KMS-11 (cell line): ENCODE data around the gene KDSR.

Experiments used
- H2AFZ ChIP-seq: fragments of 200-600 bp; sonication (generic); 2 replicates; pipeline ENCODE4 v1.6.1; 2016; ENCODE audit warnings: antibody characterized with exemption, mixed run types, low read depth
- H3K27ac ChIP-seq: fragments of 200-600 bp; sonication (generic); 2 replicates; pipeline ENCODE4 v1.6.1; 2016; ENCODE audit warnings: mild to moderate bottlenecking, mixed run types
- H3K27me3 ChIP-seq: fragments of 200-600 bp; sonication (generic); 2 replicates; pipeline ENCODE4 v1.6.1; 2017; ENCODE audit warnings: mild to moderate bottlenecking, low read depth, mixed run types, moderate library complexity; ENCODE audit not compliant: insufficient read depth
- H3K36me3 ChIP-seq: fragments of 200-600 bp; sonication (generic); 2 replicates; pipeline ENCODE4 v1.6.1; 2017; ENCODE audit warnings: mild to moderate bottlenecking, mixed run types; ENCODE audit not compliant: insufficient read depth
- H3K4me1 ChIP-seq: fragments of 200-600 bp; sonication (generic); 2 replicates; pipeline ENCODE4 v1.6.1; 2016; ENCODE audit warnings: mild to moderate bottlenecking, low read depth, mixed run types; ENCODE audit not compliant: poor library complexity, severe bottlenecking
- H3K4me2 ChIP-seq: fragments of 200-600 bp; sonication (generic); 2 replicates; pipeline ENCODE4 v1.7.0; 2016; ENCODE audit warnings: mild to moderate bottlenecking, mixed run types
- H3K4me3 ChIP-seq: fragments of 200-600 bp; sonication (generic); IDR thresholded peaks from 2 replicates; pipeline ENCODE4 v1.6.1; 2017; ENCODE audit warnings: low read depth, low read length, mixed read lengths; ENCODE audit not compliant: insufficient read depth
- H3K79me2 ChIP-seq: fragments of 200-600 bp; sonication (generic); 2 replicates; pipeline ENCODE4 v1.6.1; 2016; ENCODE audit warnings: low read depth, mixed run types; ENCODE audit not compliant: insufficient read depth
- H3K9ac ChIP-seq: fragments of 200-600 bp; sonication (generic); 2 replicates; pipeline ENCODE4 v1.6.1; 2016; ENCODE audit warnings: mild to moderate bottlenecking, mixed run types
- H4K20me1 ChIP-seq: fragments of 200-600 bp; sonication (generic); 2 replicates; pipeline ENCODE4 v1.6.1; 2016; ENCODE audit warnings: mild to moderate bottlenecking, mixed run types; ENCODE audit not compliant: insufficient read depth
- TF ChIP-seq, protein P1 (sequence below): fragments of 200-600 bp; sonication (generic); conservative IDR thresholded peaks from 2 replicates; pipeline ENCODE4 v1.6.1; 2017; ENCODE audit warnings: low read depth, mild to moderate bottlenecking, antibody characterized with exemption, low read length, moderate library complexity, mixed read lengths

KDSR gene

DNA sequence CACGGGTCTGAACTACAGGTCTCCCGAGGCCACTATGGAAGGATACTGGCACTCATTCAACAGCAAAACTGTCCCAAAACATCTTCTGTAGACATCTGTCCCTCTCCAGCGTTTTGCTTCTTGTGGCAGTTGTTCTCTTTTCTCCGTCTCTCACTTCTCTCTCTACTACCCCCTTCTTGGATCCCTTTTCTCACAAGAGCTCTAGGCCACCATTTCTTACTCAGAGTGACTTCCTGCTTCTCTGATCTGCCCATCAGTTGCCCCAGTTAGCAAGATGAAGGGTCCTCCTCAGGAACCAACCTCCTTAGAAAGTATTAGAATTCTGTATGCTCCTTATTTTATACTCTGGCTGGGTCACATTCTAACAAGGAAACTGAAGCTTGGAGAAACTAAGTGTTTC lies 80.1 kb downstream of the KDSR start:
- no peaks in the 10 kb centered on the region for H4K20me1 ChIP-seq
- H3K27me3 ChIP-seq = no peaks in the 10 kb centered on the region
- H3K36me3 ChIP-seq = no peaks in the 10 kb centered on the region; the same call in 1 of the 2 replicates
- H3K9ac ChIP-seq = no peak overlapping the region
- peaks cover 16% of the 10 kb centered on the region for H3K4me1 ChIP-seq
- H2AFZ ChIP-seq = no peak overlapping the region
- TF ChIP-seq, protein P1, sequence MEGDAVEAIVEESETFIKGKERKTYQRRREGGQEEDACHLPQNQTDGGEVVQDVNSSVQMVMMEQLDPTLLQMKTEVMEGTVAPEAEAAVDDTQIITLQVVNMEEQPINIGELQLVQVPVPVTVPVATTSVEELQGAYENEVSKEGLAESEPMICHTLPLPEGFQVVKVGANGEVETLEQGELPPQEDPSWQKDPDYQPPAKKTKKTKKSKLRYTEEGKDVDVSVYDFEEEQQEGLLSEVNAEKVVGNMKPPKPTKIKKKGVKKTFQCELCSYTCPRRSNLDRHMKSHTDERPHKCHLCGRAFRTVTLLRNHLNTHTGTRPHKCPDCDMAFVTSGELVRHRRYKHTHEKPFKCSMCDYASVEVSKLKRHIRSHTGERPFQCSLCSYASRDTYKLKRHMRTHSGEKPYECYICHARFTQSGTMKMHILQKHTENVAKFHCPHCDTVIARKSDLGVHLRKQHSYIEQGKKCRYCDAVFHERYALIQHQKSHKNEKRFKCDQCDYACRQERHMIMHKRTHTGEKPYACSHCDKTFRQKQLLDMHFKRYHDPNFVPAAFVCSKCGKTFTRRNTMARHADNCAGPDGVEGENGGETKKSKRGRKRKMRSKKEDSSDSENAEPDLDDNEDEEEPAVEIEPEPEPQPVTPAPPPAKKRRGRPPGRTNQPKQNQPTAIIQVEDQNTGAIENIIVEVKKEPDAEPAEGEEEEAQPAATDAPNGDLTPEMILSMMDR = no peak
- peaks cover 24% of the 10 kb centered on the region; the same call in 1 of the 2 replicates for H3K79me2 ChIP-seq
- H3K4me2 ChIP-seq = no peak overlapping the region
- H3K27ac ChIP-seq = no peak overlapping the region
- no peak overlapping the region for H3K4me3 ChIP-seq

DNA sequence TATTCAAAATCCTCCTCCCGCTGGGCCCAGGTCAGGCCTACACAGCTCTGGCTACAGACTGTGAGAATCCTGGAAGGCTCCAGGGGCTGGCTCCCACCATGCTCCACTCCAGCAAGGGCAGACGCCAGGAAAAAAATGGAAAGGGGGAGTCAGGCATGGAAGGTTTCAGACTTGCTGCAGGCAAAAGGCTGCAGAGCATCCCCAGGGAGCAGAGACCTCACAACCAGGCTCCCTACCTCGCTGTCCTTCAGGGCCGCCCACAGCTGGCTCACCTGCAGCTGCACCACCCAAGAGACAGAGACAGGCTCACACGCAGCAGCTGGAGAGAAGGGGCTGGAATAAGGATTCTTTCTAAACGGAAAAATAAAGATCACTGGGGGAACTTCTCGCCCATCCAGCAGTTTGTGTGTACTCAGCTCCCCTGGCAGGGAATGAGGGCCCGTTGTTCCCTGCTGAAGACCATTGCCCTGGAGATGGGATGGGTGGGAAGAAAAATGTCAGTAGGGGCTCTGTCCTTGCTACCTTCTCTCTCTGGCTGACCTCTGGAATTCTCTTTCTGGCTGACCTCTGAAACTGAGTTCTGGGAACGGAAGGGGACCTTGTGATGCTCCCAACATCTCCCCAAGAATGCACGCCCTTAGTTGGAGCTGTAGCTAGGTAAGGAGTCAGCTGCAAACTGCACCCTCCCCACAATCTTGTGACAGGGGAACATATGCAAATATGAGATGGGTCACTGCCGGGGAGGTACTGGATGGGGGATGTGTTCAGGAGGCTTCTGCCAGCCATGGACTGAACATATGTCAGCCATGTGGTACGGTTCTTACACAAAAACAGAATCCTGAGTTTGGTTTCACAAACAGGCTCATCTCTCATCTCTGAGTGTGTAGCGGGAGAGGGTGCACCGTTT lies 81.9 kb downstream of the KDSR start:
- Histone ChIP-seq H3K9ac (no peak overlapping the region), H3K79me2 (peaks cover 28% of the 10 kb centered on the region; the same call in 1 of the 2 replicates), H3K27me3 (no peaks in the 10 kb centered on the region), H3K27ac (no peak overlapping the region), H3K36me3 (no peaks in the 10 kb centered on the region), H2AFZ (no peak overlapping the region), H3K4me2 (no peak overlapping the region), H3K4me1 (peaks cover 16% of the 10 kb centered on the region), H3K4me3 (no peak overlapping the region), H4K20me1 (no peaks in the 10 kb centered on the region)
- TF ChIP-seq, protein P1 = no peak

DNA sequence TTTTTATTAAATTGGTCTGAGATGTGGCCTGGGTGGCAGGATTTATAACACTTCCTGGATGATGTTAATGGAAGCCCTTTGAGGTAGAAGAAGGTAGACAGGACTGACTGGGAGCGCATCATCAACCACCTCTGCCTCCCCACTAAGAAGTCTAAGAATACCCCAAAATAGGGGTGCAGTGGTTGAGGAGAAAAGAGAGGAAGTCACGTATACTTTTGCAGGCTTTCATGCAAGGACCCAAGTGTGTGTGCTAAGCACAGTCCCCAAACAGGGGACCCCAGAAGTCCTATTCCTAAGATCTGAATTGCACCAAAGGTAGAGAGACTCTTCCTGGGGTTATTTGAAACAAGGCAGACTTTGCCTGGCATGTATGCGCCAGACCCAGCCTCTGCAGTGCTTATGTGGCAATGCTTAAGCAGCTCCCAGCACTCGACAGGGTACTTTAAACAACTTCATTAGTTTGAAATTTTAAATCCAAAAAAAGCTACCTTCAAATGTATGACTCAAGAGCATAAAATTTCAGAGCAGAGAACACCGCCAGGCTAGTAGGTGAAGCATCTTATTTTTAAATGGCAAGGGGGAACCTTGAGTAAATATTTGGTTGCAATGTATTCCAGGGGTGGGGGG lies 82.7 kb downstream of the KDSR start:
- TF ChIP-seq, protein P1 = no peak
- no peak overlapping the region for H2AFZ ChIP-seq
- peaks cover 16% of the 10 kb centered on the region for H3K4me1 ChIP-seq
- no peak overlapping the region for H3K4me2 ChIP-seq
- H4K20me1 ChIP-seq = no peaks in the 10 kb centered on the region
- no peak overlapping the region for H3K27ac ChIP-seq
- H3K4me3 ChIP-seq = no peak overlapping the region
- no peaks in the 10 kb centered on the region for H3K36me3 ChIP-seq
- no peaks in the 10 kb centered on the region for H3K27me3 ChIP-seq
- no peak overlapping the region for H3K9ac ChIP-seq
- peaks cover 30% of the 10 kb centered on the region; the same call in 1 of the 2 replicates for H3K79me2 ChIP-seq

DNA sequence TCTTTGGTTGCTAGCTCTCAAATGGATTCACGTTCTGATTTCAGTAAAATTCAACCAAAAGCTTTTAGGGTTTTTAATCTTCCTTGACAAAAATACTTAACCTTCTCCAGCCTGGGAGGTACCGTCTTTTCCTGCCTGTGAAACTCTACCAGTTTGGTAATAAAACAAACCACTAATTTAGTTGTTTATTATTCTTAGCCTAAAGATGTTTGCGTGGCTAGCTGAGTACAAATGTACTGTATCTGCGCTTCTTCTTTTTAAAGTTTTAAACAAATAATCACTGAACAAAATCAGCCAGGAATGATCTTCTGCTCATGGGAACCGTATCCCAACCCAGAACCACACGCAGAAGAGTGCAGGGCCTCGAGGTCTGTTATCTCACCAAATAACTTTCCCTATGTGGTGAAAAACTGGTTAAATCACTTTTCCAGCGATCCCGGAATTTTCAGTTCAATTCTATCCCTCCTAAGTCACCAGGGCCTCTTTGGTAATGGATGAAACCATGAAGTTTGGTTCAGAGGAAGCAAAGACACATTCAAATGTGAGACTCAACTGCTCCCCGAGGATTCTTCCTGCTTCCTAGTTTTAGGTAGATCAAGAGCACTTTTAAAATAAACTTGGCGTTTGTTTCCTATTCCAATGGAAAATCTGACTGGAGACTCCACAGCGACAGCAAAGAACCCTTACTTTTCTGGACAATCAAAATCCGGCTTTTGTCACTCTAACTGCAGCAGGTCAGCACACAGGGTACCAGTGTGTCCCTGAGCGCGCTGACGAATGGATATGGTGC lies 83.5 kb downstream of the KDSR start:
- H3K4me3 ChIP-seq = no peak overlapping the region
- no peak overlapping the region for H2AFZ ChIP-seq
- H4K20me1 ChIP-seq = no peaks in the 10 kb centered on the region
- H3K79me2 ChIP-seq = peaks cover 38% of the 10 kb centered on the region; the same call in 1 of the 2 replicates
- TF ChIP-seq, protein P1 = no peak
- peaks cover 12% of the 10 kb centered on the region for H3K4me1 ChIP-seq
- H3K9ac ChIP-seq = no peak overlapping the region
- H3K36me3 ChIP-seq = no peaks in the 10 kb centered on the region
- H3K27me3 ChIP-seq = no peaks in the 10 kb centered on the region
- no peak overlapping the region for H3K4me2 ChIP-seq
- H3K27ac ChIP-seq = no peak overlapping the region
